ENCODE results near the gene LRRK1. TPM values are rescaled to one million over a fixed set of nuclear protein-coding genes. Genes with fewer than 3 reads are reported as not detected.

The LRRK1 gene
- total and polyA plus RNA-seq, 2 experiments from 2014 or later: 2.6 to 4.5 TPM

DNA sequence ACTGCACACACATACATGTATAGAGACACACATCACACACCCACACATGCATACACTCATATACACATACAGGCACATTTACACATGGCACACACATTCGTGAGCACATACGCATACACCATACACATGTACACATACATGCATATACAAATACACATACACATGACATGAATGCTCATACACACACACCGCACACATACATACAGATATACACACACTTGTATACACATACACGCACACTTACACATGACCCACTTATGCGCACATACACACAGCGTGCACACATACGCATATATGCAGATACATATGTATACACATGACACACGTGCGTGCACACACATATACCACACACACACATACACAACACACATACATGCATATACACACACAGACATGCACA, 162.7 kb downstream of the LRRK1 start (continued):
- TF ChIP-seq POLR2AphosphoS5 (IDR thresholded peaks at IDR 0.05; ENCODE audit: low read depth): no peak
- TF ChIP-seq CREB1 (CRISPR knock-in tag; IDR thresholded peaks at IDR 0.05; ENCODE audit: low read depth): no peak
- TF ChIP-seq ETS1 (IDR thresholded peaks at IDR 0.05): no peak
- no peak for TF ChIP-seq NANOG (IDR thresholded peaks at IDR 0.05; ENCODE audit: borderline replicate concordance)
- no peak for TF ChIP-seq ZNF331 (CRISPR knock-in tag; IDR thresholded peaks at IDR 0.05; ENCODE audit: low read depth)
- TF ChIP-seq EZH2phosphoT487 (IDR thresholded peaks at IDR 0.05; ENCODE audit: unreplicated experiment): no peak
- no peak for TF ChIP-seq JUNB (IDR thresholded peaks at IDR 0.05; ENCODE audit: unreplicated experiment)
- TF ChIP-seq, protein P1, sequence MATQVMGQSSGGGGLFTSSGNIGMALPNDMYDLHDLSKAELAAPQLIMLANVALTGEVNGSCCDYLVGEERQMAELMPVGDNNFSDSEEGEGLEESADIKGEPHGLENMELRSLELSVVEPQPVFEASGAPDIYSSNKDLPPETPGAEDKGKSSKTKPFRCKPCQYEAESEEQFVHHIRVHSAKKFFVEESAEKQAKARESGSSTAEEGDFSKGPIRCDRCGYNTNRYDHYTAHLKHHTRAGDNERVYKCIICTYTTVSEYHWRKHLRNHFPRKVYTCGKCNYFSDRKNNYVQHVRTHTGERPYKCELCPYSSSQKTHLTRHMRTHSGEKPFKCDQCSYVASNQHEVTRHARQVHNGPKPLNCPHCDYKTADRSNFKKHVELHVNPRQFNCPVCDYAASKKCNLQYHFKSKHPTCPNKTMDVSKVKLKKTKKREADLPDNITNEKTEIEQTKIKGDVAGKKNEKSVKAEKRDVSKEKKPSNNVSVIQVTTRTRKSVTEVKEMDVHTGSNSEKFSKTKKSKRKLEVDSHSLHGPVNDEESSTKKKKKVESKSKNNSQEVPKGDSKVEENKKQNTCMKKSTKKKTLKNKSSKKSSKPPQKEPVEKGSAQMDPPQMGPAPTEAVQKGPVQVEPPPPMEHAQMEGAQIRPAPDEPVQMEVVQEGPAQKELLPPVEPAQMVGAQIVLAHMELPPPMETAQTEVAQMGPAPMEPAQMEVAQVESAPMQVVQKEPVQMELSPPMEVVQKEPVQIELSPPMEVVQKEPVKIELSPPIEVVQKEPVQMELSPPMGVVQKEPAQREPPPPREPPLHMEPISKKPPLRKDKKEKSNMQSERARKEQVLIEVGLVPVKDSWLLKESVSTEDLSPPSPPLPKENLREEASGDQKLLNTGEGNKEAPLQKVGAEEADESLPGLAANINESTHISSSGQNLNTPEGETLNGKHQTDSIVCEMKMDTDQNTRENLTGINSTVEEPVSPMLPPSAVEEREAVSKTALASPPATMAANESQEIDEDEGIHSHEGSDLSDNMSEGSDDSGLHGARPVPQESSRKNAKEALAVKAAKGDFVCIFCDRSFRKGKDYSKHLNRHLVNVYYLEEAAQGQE (IDR thresholded peaks at IDR 0.05; ENCODE audit: unreplicated experiment): no peak

DNA sequence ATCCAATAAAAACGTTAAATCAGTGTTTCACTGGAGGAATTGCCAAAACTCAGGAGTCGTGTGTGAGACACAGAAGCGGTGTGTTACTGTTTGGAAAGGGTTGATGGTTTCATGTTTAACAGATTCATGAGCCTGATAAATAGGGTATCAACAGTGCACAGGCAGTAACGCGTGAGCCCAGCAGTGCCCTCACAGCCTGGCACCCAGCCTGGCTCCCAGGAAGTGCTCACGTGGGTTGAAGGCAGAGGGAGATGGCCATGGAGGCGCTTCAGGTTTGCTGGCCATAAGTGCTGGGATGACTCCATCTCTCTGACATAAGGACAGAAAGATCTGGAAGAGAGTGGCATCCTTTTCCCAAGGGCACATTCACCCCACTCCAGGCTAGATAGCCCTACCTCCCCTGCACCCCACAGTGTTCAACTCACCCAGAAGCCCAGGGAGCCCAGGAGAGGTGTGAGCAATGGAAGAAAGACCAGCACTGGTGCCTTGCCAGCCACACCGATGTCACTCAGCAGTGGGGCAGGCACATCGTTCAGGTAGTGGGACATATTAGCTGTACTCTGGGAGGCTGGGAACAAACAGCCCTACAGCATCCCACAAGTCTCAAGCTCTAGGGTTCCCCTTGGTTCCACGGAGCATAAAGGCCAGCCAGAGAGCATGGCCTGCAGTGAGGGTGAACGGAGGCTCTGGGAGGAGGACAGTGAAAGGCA, 164.3 kb downstream of the LRRK1 start:
- Mint-ChIP-seq H3K36me3 (ENCODE audit: low read depth) (no peaks in the 10 kb centered on the region), H3K27ac (no peak overlapping the region), H3K4me1 (peaks cover 10% of the 10 kb centered on the region), H3K27me3 (ENCODE audit: insufficient read depth, low read depth, poor library complexity) (peaks cover 4% of the 10 kb centered on the region), H3K9me3 (no peaks in the 10 kb centered on the region), H3K4me3 (no peak overlapping the region)
- Histone ChIP-seq H3K79me2 (replicated peaks; ENCODE audit: insufficient read depth) (no peaks in the 10 kb centered on the region; the same call in 1 of the 2 replicates), H3K9me2 (ENCODE audit: insufficient read depth) (no peaks in the 10 kb centered on the region; the same call in 1 of the 2 replicates), H3K4me2 (no peak overlapping the region), H3K4me3 (no peak overlapping the region), H4K20me1 (replicated peaks; ENCODE audit: insufficient read depth) (no peaks in the 10 kb centered on the region), H3K4me1 (ENCODE audit: insufficient read depth) (peaks cover 11% of the 10 kb centered on the region), H3K27ac (ENCODE audit: low read depth) (no peak overlapping the region), H3K36me3 (ENCODE audit: insufficient read depth) (no peaks in the 10 kb centered on the region), H3F3A (replicated peaks; ENCODE audit: low read depth) (peaks cover 14% of the 10 kb centered on the region; the same call in 1 of the 2 replicates), H3K27me3 (ENCODE audit: insufficient read depth) (no peaks in the 10 kb centered on the region), H2AFZ (no peak overlapping the region; the same call in 1 of the 2 replicates)
- DNase-seq (ENCODE audit: low spot score): no peak
- no peak for ATAC-seq
- TF ChIP-seq ZNF331 (CRISPR knock-in tag; IDR thresholded peaks at IDR 0.05; ENCODE audit: low read depth): no peak
- no peak for TF ChIP-seq ZNF462 (CRISPR knock-in tag; IDR thresholded peaks at IDR 0.05)
- TF ChIP-seq, protein P2, sequence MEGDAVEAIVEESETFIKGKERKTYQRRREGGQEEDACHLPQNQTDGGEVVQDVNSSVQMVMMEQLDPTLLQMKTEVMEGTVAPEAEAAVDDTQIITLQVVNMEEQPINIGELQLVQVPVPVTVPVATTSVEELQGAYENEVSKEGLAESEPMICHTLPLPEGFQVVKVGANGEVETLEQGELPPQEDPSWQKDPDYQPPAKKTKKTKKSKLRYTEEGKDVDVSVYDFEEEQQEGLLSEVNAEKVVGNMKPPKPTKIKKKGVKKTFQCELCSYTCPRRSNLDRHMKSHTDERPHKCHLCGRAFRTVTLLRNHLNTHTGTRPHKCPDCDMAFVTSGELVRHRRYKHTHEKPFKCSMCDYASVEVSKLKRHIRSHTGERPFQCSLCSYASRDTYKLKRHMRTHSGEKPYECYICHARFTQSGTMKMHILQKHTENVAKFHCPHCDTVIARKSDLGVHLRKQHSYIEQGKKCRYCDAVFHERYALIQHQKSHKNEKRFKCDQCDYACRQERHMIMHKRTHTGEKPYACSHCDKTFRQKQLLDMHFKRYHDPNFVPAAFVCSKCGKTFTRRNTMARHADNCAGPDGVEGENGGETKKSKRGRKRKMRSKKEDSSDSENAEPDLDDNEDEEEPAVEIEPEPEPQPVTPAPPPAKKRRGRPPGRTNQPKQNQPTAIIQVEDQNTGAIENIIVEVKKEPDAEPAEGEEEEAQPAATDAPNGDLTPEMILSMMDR (conservative IDR thresholded peaks at IDR 0.05; ENCODE audit: low read depth in 2 of 2): no peak
- no peak for TF ChIP-seq EZH2 (IDR thresholded peaks at IDR 0.05; ENCODE audit: low read depth, unreplicated experiment)

Measured in GM23338 (cell line).